ENCODE measurements around the gene GMEB2.
A peak's percentile ranks its signal among the peaks of the same experiment; 100 is the strongest.

The GMEB2 gene

GRCh38 chr20:63570281-63571086 is 56.4 kb downstream of the GMEB2 start:
- no peak for DNase-seq

- DNase-seq = no peak
These were observed 57.6 kb downstream of the GMEB2 start for GRCh38 chr20:63568986-63569949.

- DNase-seq = no peak
These were observed 58.5 kb downstream of the GMEB2 start for GRCh38 chr20:63568170-63568981.

GRCh38 chr20:63567386-63568169 is 59.3 kb downstream of the GMEB2 start:
- DNase-seq = peak in 4 of 5 donors; percentile 25 to 75 (median 38)

DNA sequence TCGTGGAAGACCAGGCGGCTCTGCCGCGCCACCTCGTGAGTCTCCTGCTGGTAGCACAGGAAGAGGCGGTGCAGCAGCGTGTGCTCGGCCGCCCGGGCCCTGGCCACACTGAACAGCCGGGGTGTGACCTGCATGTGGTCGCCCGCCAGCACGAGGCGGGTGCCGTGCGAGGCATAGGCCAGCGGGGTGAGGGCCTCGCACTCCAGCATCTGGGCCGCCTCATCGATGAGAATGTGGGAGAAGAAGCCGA is 59.8 kb downstream of the GMEB2 start:
- DNase-seq = no peak

DNA sequence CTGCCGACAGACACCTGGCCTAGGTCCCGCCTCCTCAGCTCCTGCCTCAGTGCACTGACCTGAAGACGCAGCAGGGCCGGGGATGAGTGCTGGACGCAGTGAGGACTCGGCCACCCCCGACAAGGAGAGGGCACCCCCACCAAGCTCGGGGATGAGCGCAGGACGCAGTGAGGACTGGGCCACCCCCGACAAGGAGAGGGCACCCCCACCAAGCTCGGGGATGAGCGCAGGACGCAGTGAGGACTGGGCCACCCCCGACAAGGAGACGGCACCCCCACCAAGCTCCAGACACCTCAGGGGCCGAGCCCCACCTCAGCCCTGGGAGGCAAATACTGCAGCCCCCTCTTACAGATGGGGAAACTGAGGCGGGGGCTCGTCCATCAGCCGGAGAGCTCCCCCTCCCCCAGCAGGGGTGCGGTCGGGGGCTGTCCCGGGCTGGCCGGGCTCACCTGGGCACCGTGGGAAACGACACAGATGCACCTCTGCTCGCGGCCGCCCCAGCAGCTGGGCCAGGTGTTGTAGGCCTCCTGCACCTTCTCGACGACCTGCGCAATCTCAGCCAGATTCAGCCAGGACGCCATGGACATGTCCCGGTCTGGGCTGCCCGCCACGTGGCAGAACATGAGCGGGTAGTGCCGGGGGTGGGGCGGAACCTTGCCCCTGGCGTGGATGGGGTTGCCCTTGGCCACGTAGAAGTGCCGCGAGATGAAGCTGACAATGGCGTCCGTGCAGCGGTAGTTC is 60.3 kb downstream of the GMEB2 start:
- DNase-seq = no peak

DNA sequence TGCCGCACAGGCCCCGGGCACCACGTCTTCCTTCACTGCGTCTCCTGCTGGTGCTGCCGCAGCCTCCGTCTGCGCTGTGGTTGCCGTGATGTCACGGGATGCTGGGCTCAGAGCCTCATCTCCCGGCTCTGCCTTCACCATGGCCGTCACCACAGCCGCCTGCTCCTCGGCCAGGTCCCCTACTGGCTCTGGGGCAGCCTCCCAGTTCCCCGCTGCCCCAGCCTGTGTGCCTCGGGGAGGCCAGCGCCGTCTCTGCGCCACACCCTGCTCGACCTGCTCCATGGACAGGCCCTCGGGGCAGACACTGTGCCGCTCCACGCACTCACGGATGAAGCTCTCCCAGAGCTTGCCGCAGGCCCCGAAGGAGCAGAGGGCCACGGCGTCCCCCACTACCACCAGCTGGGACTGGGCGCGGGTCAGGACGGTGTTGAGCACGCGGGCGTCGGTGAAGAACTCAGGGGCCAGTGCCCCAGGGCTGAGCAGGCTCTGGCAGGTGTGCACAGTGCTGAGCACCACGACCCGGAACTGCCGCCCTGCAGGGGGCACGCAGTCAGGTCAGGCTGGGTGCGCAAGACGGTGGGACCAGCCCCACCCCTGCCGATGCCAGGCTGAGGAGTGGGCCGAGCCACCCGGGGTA is 61.1 kb downstream of the GMEB2 start:
- DNase-seq = no peak

GRCh38 chr20:63565021-63565698 is 61.7 kb downstream of the GMEB2 start:
- DNase-seq = no peak

DNA sequence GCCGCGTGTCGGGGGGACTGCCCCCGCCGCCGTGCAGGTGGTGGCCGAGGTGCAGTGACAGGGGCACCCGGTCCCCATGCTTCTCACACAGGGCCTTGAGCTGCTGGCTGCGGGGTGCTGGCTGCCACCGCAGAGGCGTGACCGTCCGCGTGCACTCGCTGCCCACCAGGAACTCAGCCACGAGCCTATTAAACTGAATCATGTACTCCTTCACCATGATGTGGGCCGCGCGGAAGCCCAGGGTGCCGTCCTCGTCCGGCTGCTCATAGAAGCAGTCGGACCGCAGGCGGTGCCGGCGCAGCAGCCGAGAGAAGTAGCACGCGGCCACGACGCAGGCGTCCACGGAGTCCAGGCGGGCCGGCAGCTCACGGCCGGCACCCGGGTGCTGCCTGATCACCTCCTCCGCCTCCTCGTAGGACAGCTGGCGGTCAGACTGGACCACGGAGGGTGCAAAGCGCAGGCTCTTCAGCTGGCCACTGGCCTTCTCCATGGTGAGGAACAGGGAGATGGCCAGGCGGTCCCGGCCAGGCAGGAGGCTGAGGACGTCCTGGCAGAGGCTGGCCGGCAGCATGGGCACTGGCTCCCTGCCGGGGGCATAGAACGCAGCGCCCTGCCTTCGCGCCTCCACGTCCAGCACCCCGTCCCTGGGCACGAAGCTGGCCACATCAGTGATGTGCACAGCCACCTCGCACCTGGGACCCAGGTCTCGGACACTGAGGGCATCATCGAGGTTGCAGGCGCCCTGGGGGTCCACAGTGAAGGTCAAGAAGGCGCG is 62.7 kb downstream of the GMEB2 start:
- no peak for DNase-seq

GRCh38 chr20:63563225-63563935 is 63.5 kb downstream of the GMEB2 start:
- DNase-seq = no peak

DNA sequence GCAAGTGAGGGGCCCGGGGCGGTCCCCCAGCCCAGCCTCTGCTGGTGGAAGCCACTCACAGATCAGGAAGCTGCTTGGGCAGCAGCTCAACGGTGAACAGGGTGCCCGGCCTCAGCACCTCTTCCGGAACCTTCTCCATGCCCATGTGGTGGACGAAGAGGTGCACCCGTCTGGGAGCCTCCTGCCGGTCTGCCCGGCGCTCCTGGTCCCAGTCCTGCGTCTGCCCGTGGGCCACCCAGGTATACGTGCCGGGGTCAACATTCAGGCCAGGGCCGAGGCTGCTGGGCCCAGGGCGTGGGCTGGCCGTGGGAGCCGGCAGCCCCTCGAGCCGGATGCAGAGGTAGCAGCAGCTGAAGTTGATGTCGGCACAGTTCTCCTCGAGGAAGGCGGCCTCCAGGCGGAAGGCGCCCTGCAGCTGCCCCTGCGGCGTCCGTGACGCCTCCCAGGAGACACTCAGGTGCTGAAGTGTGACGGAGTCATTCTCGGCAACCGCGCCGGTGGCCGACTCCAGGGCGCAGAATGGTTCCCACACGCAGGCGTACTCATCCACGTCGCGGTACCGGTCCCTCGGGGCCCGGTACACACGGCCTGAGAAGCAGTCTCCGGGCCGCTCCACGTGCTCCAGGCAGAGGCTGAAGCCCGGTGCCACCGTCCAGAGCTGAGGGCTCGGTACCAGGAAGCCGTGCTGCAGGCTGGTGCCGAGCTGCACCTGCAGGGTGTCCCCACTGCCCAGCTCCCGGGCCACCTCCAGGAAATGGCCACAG is 64.3 kb downstream of the GMEB2 start:
- no peak for DNase-seq

DNA sequence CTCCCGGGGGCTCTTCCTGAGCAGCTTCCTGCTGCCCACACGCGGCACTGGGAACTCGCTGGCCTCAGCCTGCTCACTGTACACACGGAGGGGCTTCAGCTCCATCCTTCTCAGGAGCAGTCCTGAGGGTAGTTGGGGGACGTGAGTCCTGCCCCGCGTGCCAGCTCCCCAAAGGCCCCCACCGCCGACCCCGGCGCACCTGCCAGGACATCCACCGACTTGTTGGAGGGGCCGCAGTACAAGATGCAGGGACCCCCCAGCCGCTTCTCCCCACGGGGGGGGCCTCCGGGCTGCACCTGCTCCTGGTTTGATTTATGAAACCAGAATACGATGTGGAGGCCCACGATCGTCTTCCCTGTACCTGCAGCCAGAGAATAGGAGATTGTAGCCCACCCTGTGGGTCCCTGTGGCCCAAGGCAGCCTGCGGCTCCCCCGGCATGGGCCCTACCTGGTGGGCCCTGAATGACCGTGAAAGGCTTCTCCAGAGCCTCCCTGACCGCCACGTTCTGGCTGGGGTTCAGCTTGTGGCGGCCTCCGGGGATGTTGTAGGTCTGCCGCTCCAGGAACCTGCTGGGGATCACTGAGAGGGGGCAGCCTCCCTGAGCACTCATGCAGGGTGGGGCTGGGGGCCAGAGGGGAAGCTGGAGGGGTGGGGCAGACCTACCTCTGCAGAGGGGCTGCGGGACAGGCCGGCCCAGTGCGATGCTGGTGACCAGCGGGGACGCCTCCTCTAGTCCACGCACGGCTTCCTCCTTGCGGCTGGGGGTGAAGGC is 65.1 kb downstream of the GMEB2 start:
- no peak for DNase-seq

DNA sequence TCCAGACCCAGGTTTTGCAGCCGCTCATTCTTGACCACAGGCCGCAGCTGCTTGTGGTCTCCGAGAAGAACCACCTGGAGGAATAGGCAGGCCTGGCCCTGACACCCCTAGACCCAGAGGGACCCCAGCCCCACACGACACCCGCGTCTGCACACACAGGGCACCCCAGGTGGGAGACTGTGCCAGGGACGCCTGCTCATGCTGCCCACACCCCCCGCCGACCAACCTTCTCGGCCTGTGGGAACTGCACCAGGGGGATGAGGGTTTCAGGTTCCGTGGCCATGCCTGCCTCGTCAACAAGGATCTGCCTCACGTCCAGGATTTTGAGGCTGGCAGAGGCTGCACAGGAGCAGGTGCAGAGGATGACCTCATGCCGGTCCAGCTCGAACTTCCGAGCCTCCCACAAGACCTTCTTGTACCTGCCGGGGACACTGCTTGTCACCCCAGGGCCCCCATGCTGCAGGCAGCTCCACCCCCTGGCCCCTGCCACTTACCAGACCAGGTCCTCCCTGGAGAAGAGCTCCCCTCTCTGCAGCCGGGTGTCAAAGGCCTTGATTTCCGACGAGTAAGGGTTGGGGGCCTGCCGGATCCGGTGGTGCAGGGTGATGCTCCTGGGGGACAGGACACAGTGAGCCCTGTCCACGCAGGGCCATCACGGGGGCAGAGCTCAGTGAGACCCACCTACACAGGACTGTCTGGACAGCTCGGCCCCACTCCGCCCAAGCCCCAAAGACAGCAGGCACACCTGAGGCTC is 65.9 kb downstream of the GMEB2 start:
- no peak for DNase-seq

DNA sequence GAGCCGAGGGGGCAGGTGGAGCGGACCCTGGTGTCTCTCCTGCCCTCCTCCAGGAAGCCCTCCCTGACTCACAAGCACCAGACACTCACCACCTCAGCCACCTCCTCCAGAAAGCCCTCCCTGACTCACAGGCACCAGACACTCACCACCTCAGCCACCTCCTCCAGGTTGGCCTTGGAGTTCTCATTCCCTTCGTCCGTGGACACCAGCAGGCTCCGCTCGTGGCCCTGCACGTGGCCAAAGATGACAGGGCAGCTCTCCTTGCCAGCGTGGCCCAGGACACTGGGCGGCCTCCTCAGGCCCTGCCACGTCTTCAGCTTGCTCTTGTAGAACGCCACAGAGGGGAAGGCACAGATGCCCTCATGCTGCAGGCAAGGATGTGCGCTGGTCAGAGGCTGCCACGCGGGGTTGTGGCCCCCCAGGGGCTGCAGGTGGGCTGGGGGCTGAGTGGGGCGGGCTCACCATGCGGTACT is 66.5 kb downstream of the GMEB2 start:
- no peak for DNase-seq

DNA sequence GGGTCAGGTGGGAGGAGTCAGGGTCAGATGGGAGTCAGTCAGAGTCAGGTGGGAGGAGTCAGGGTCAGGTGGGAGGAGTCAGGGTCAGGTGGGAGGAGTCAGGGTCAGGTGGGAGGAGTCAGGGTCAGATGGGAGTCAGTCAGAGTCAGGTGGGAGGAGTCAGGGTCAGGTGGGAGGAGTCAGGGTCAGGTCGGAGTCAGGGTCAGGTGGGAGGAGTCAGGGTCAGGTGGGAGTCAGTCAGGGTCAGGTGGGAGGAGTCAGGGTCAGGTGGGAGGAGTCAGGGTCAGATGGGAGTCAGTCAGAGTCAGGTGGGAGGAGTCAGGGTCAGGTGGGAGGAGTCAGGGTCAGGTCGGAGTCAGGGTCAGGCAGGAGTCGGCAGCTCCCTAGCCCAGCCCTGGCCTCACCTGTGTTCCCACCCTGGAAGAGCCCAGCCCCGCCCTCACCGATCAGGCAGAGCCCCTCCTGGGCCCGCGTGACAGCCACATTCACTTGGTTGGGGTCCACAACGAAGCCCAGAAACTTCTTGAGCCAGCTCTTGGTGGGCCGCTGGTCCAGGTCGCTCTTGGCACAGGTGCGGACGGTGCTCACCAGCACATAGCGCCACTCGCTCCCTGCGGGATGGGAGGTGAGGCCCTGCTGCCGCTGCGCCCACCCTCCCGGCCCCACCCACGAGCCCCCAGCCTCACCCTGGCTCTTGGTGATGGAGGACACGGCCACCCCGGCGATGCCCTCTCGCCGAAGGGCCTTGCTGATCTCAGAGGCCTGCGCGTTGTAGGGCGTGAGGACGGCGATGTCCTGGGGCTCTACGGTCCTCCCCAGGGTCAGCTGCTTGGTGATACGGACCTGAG is 67.2 kb downstream of the GMEB2 start:
- peak in 1 of 5 donors; percentile 55 for DNase-seq
